Uterus (tissue), 4 donors: ENCODE measurements around the gene ZCCHC3. TPM values are rescaled to one million over a fixed set of nuclear protein-coding genes. Genes with fewer than 3 reads are reported as not detected.
A peak's percentile ranks its signal among the peaks of the same experiment; 100 is the strongest.

Experiments
- DNase-seq, 2 donors: peaks; one replicate each; pipeline ENCODE4 v3.0.0-alpha.2; 2019 to 2020
- H3K27ac ChIP-seq, 2 donors: fragments of 200-600 bp; sonication (generic); 1 replicate in 1 of 2; 2 replicates in 1 of 2; pipeline ENCODE4 v1.5.1; 2016 to 2018
- H3K27me3 ChIP-seq, 2 donors: fragments of 200-600 bp; sonication (generic); one replicate each; pipeline ENCODE4 v1.5.1; 2018 to 2019; ENCODE audit warnings: control low read depth in 1 of 2
- H3K36me3 ChIP-seq, 2 donors: fragments of 200-600 bp; sonication (generic); one replicate each; pipeline ENCODE4 v1.5.1; 2019; ENCODE audit warnings: control low read depth in 1 of 2
- H3K4me1 ChIP-seq, 2 donors: fragments of 200-600 bp; sonication (generic); one replicate each; pipeline ENCODE4 v1.5.1; 2018 to 2019; ENCODE audit warnings: control low read depth in 1 of 2
- H3K4me3 ChIP-seq, 2 donors: fragments of 200-600 bp; sonication (generic); 1 replicate in 1 of 2; 2 replicates in 1 of 2; pipeline ENCODE4 v1.5.1; 2018 to 2019; ENCODE audit warnings: mild to moderate bottlenecking in 1 of 2
- H3K9me3 ChIP-seq, 2 donors: fragments of 200-600 bp; sonication (generic); one replicate each; pipeline ENCODE4 v1.5.1; 2019; ENCODE audit warnings: control low read depth in 1 of 2
- CTCF ChIP-seq, 4 experiments: fragments of 200-600 bp in 2 of 4; fragments of 450-650 bp in 2 of 4; sonication (generic) in 2 of 4; IDR thresholded peaks; one replicate each; pipeline ENCODE4 v1.5.1; 2016 to 2019; ENCODE audit warnings: antibody characterized with exemption in 4 of 4, mild to moderate bottlenecking in 2 of 4, moderate library complexity in 1 of 4
- POLR2A ChIP-seq, 2 donors: fragments of 450-650 bp; IDR thresholded peaks; one replicate each; pipeline ENCODE4 v1.6.1; 2016; ENCODE audit warnings: antibody characterized with exemption in 2 of 2, mild to moderate bottlenecking in 1 of 2, moderate library complexity in 1 of 2
- intact Hi-C: fragments of 100-400 bp; cut with DNase I; formaldehyde crosslinking; loops from one replicate; pipeline ENCODE4 v1.15.1; 2023; ENCODE audit warnings: low total_unique reads
- total RNA-seq, 4 donors: library from RNA; depleted of rRNA in 3 of 4; stranded (reverse); fragments of >200 nt in 3 of 4; gene quantifications; one replicate each; pipeline versions ENCODE4 v1.1.0 to v1.2.4, GENCODE V29; 2014 to 2023
- donor health status: DM: yes; HTN: yes; CAD: no.

The ZCCHC3 gene
- total RNA-seq, 4 donors from 2014 or later = 3.3 to 56.7 (median 19.2) TPM

GRCh38 chr20:298776-299391 is 1.5 kb downstream of the ZCCHC3 start:
- Histone ChIP-seq H3K27me3 (no peaks in the 10 kb centered on the region), H3K4me1 (peaks cover 0 to 6% of the 10 kb centered on the region in 2 donors), H3K27ac (peak overlapping the region; percentile 96 to 98), H3K36me3 (no peaks in the 10 kb centered on the region), H3K4me3 (peak overlapping the region; percentile 79 to 94), H3K9me3 (no peaks in the 10 kb centered on the region)
- no peak for TF ChIP-seq CTCF (IDR thresholded peaks at IDR 0.05)
- no peak for TF ChIP-seq POLR2A (IDR thresholded peaks at IDR 0.05)
- intact Hi-C loops = no loop called here
- DNase-seq = no peak

GRCh38 chr20:300345-300990 is 3.1 kb downstream of the ZCCHC3 start:
- intact Hi-C loops = no loop called here
- TF ChIP-seq CTCF (IDR thresholded peaks at IDR 0.05) = no peak
- no peak for TF ChIP-seq POLR2A (IDR thresholded peaks at IDR 0.05)
- Histone ChIP-seq H3K36me3 (no peaks in the 10 kb centered on the region), H3K4me1 (peaks cover 0 to 6% of the 10 kb centered on the region in 2 donors), H3K4me3 (peak overlapping the region in 1 of 2 donors; percentile 3), H3K9me3 (no peaks in the 10 kb centered on the region), H3K27me3 (no peaks in the 10 kb centered on the region), H3K27ac (peak overlapping the region; percentile 10 to 98)
- no peak for DNase-seq

- Histone ChIP-seq H3K9me3 (no peaks in the 10 kb centered on the region), H3K4me3 (no peak overlapping the region), H3K4me1 (peaks cover 0 to 6% of the 10 kb centered on the region in 2 donors), H3K36me3 (no peaks in the 10 kb centered on the region), H3K27ac (no peak overlapping the region), H3K27me3 (no peaks in the 10 kb centered on the region)
- TF ChIP-seq POLR2A (IDR thresholded peaks at IDR 0.05) = no peak
- no peak for TF ChIP-seq CTCF (IDR thresholded peaks at IDR 0.05)
- intact Hi-C loops = no loop called here
- DNase-seq = no peak
Measured at GRCh38 chr20:301886-302848, 4.8 kb downstream of the ZCCHC3 start.

- no peak overlapping the region for H3K27ac ChIP-seq
- no peaks in the 10 kb centered on the region for H3K4me1 ChIP-seq
- no peaks in the 10 kb centered on the region for H3K9me3 ChIP-seq
- no peak overlapping the region for H3K4me3 ChIP-seq
- TF ChIP-seq CTCF (IDR thresholded peaks at IDR 0.05) (no peak), POLR2A (IDR thresholded peaks at IDR 0.05) (no peak)
- intact Hi-C loops = no loop called here
- DNase-seq = no peak
- H3K36me3 ChIP-seq = no peaks in the 10 kb centered on the region
- H3K27me3 ChIP-seq = no peaks in the 10 kb centered on the region
Measured at GRCh38 chr20:305745-306144, 8.4 kb downstream of the ZCCHC3 start.
